MV-4-11 (cell line): ENCODE results near the gene KCNQ1.

Experiments used
- DNase-seq: peaks from one replicate; lab custom pipeline; 2025; lab: John Stamatoyannopoulos, UW

KCNQ1 gene

DNA sequence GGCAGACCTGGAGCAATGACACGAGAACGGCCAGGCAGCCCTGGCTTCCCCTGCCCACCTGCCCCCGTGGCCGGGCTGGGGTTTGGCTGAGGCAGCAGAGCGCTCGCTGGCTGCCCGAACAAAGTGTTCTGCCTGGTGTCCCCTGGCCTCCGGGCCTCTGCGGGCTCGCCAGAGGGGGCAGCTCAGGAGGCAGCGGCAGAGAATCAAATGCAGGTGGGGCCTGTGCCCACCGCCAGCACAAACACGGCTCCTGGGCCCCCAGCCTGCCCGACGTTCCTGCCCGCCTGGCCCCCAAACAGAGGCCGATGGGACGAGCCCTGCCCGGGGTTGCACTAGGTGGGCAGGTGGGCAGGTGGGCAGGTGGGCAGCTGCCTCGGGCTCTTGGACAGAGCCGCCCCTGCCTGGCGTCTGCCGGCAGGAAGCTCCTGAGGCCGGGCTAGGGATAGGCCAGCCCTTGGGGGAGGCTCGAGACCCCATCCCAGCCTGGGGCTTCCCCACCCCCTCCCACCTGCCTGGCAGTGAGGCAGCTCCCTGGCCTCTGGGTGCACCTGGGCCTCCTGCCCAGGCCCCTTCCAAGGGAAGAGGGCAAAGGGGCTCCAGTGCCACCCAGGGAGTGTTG lies 394.0 kb downstream of the KCNQ1 start:
- DNase-seq, result no peak

- DNase-seq, result no peak
Measured at GRCh38 chr11:2839395-2839943, 394.7 kb downstream of the KCNQ1 start.

GRCh38 chr11:2841411-2842190 lies 396.8 kb downstream of the KCNQ1 start:
- DNase-seq, result no peak

GRCh38 chr11:2842876-2843275 lies 398.1 kb downstream of the KCNQ1 start:
- no peak for DNase-seq

GRCh38 chr11:2843551-2843950 lies 398.7 kb downstream of the KCNQ1 start:
- no peak for DNase-seq

DNA sequence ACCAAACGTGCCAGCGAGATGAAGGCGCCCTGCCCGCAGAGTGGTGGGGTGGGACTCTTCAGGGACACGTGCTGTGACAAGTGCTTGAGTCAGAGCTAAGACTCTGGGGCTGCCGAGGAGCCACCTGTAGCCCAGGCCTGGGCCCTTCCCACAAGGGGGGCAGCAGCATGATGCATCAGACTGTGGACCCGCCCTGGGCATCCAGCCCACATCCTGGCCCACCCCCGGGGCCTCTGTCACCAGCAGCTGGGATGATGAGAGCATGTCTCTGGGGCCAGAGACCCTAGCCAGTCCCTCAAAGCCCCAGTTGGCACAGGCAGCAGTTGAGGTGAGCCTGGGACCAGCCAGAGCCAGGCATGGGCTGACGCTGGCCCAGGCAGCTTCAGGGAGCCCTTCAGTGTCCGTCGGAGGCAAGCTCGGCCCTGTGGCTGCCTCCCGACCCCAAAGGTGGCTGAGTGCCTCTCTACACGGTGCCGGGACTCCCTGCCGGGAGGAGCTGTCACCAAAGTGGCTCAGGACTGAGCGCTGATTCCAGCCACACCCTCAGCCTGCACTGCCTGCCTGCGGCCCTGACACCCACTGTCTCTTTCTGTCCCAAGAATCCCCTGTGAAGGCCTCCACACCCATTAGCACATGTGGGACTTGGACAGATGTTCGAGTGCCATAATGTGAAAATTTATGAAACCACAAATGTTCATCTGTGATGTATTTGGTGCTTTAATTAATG lies 399.5 kb downstream of the KCNQ1 start:
- no peak for DNase-seq

GRCh38 chr11:2844996-2845395 lies 400.2 kb downstream of the KCNQ1 start:
- DNase-seq, result no peak

GRCh38 chr11:2846056-2846455 lies 401.2 kb downstream of the KCNQ1 start:
- no peak for DNase-seq

DNA sequence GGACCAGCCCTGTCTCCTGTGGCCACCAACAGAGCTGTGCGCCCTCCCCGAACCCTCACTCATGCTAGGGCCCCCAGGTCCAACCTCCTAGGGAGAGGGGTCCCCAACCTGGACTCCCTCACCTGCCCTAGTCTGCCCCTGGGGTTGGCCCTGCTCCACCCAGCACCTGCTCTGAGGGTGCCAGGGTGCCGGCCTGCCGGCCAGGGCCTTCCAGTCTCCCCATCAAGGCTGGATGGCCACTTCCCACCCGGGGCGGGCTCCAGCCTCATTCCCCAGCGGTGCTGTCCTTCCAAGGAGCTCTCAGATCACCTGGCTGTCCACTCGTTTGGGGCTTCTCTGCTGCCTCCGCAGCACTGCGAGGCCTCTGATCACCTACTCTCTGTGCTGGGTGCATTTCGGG lies 401.7 kb downstream of the KCNQ1 start:
- DNase-seq, result no peak

GRCh38 chr11:2847561-2847960 lies 402.8 kb downstream of the KCNQ1 start:
- DNase-seq, result no peak

DNA sequence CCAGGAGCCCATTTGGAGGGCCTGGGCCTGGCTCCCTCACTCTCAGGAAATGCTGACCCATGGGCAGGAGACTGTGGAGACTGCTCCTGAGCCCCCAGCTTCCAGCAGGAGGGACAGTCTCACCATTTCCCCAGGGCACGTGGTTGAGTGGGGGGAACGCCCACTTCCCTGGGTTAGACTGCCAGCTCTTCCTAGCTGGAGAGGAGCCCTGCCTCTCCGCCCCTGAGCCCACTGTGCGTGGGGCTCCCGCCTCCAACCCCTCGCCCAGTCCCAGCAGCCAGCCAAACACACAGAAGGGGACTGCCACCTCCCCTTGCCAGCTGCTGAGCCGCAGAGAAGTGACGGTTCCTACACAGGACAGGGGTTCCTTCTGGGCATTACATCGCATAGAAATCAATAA lies 403.7 kb downstream of the KCNQ1 start:
- no peak for DNase-seq

DNA sequence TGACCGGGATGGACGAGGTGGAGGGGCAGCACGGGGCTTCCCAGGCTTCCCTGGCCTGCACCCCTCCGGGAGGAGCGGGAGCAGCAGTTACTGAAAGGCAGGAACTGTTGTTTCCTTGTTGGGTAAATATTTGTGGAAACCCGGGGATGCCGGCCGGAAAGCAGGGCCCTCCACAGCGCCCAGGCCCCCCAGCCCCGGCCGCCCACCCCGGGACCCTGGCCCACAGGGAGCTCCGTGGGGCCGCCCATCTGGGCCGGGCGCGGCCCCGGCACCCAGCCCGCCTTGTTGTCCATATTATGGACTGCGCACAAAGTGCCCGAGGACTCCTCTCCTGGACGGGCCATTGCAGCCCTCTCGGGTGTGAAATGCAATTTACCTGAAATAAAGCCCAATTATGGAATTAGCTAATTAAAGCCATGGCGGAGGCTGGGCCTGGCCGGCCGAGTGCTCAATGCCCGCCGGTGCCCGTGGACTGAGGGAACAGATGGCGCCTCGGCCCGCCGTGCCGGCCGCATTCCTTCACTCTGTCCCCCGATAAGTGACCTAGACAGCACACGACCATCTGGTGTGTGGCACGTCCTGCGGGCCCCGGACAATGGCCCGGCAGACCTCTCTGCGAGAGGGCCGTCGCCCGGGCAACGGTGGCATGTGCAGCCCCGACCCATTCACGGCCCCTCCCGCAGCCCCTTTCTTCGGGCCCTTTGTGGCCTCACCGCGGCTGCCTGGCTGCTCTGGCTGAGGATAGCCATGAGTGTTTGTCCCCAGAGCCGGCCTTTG lies 405.4 kb downstream of the KCNQ1 start:
- DNase-seq, result no peak

- no peak for DNase-seq
Measured at GRCh38 chr11:2853401-2853800, 408.6 kb downstream of the KCNQ1 start.

DNA sequence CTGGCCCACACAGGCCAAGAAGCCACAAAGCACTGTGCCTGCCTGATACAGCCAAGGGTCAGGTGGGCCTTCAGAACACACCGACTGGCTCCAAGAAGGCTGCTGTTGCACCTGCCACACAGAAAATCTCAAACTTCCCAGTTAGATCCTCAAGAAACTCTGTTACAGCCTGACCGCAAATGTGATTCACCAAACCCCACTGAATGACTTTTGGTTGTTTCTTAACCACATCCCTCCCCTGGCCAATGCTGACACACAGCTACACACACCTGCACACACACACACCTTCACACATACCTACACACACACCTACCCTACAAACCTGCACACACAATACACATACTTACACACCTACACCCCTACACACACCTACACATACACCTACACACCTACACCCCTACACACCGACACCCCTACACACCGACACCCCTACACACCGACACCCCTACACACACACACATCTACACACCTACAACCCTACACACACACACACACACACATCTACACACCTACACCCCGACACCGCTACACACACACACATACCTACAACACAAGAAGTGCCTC lies 409.3 kb downstream of the KCNQ1 start:
- no peak for DNase-seq

GRCh38 chr11:2855162-2855561 lies 410.4 kb downstream of the KCNQ1 start:
- no peak for DNase-seq

- no peak for DNase-seq
Measured at GRCh38 chr11:2857276-2857675, 412.5 kb downstream of the KCNQ1 start.

GRCh38 chr11:2857918-2858317 lies 413.1 kb downstream of the KCNQ1 start:
- DNase-seq, result no peak

- DNase-seq, result no peak
Measured at GRCh38 chr11:2858995-2859698, 414.3 kb downstream of the KCNQ1 start.

DNA sequence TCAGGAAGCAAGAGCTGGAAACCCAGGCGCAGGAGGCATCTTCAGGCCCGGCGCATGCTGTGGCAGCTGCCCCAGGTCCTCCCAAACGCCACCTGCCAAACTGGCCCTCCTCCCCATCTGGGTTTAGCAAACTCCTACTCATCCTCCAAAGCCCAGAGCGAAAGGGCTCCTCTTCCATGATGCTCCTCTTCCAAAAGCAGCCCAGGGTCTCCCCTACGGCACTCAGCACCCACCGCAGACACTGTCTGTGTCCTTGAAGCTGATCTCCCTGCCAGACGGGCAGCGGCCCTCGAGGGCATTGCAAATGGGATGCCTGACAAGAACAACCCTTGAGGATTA lies 414.9 kb downstream of the KCNQ1 start:
- DNase-seq, result no peak

- DNase-seq, result peak; percentile 32
Measured at GRCh38 chr11:2860636-2861035, 415.8 kb downstream of the KCNQ1 start.
